Measurements from ENCODE around the gene ICAM5. TPM values are rescaled to one million over a fixed set of nuclear protein-coding genes. Genes with fewer than 3 reads are reported as not detected.

The ICAM5 gene
- total RNA-seq, 1 experiment from 2014 or later: 53.9 TPM

- peak; percentile 99 for TF ChIP-seq YY1 (IDR thresholded peaks at IDR 0.05; ENCODE audit: extremely low read depth, insufficient replicate concordance, low read depth, low read length)
These were observed 25.8 kb downstream of the ICAM5 start, which contains the start of gene FDX2 (continued) for GRCh38 chr19:10315335-10316214.

DNA sequence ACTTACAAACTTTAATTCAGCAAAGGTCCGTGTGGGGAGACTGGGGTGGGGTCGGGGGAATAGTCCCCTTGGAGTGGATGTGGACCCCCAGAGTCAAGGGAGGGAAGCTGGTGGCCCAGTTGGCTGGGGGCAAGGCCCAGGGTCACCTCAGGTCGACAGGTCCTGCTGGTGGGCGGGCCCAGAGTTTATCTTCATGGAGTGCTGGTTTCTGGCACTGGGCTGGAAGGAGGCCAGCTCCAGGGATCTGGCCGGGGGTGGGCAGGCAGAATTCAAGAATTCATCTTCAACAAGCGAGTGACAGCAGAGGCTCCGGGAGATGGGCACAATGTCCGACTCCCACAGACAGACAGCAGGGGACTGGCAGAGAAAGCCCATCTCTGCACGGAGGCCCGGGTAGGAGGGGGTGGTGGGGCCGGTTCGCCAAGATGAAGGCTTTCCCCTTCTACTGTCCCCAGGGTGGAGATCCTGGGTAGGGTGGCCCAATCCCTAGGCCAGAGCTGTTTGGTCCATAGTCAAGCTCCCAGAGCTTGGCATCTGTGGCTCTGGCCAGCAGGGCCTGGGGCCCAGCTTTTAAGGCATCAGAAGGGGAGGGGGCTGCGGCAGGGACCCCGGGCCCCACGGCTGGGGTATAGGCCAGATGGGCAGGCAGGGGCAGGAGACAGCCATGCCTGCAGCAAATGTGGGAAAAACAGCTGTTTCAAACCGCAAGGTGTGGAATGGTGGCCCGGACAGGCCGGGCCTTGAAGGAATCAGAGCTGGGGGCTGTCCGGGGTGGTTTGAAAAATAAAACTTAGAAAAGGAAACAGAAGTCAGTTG is 26.7 kb downstream of the ICAM5 start:
- H3K36me3 ChIP-seq (ENCODE audit: control insufficient read depth in 1 of 2, insufficient read depth in 2 of 2, low read length in 2 of 2): peaks cover 12 to 14% of the 10 kb centered on the region in 2 experiments; a peak in 3 of 4 replicates
- ATAC-seq (no peak; the same call in 1 of the 2 replicates), DNase-seq (ENCODE audit: low read depth, low spot score) (no peak)
- intact Hi-C loops (cut with micrococcal nuclease): no loop called here
- TF ChIP-seq SP1 (IDR thresholded peaks at IDR 0.05; ENCODE audit: low read depth) (no peak), POLR2A (IDR thresholded peaks at IDR 0.05; ENCODE audit: borderline replicate concordance, extremely low read depth, insufficient read depth, insufficient read length) (no peak), EZH2phosphoT487 (IDR thresholded peaks at IDR 0.05; ENCODE audit: borderline replicate concordance) (no peak), CBX3 (IDR thresholded peaks at IDR 0.05; ENCODE audit: low read depth) (no peak), POLR2AphosphoS5 (IDR thresholded peaks at IDR 0.05; ENCODE audit: low read depth, low read length) (no peak), EZH2 (IDR thresholded peaks at IDR 0.05) (no peak), ZNF274 (IDR thresholded peaks at IDR 0.05; ENCODE audit: low read depth, low read length) (no peak), TCF7L2 (IDR thresholded peaks at IDR 0.05; ENCODE audit: borderline replicate concordance, extremely low read depth, insufficient read depth, insufficient read length) (no peak), YY1 (IDR thresholded peaks at IDR 0.05; ENCODE audit: extremely low read depth, insufficient replicate concordance, low read depth, low read length) (no peak), EGR1 (IDR thresholded peaks at IDR 0.05; ENCODE audit: low read depth) (no peak), SRF (IDR thresholded peaks at IDR 0.05; ENCODE audit: low read depth) (no peak)
- TF ChIP-seq, protein P1, sequence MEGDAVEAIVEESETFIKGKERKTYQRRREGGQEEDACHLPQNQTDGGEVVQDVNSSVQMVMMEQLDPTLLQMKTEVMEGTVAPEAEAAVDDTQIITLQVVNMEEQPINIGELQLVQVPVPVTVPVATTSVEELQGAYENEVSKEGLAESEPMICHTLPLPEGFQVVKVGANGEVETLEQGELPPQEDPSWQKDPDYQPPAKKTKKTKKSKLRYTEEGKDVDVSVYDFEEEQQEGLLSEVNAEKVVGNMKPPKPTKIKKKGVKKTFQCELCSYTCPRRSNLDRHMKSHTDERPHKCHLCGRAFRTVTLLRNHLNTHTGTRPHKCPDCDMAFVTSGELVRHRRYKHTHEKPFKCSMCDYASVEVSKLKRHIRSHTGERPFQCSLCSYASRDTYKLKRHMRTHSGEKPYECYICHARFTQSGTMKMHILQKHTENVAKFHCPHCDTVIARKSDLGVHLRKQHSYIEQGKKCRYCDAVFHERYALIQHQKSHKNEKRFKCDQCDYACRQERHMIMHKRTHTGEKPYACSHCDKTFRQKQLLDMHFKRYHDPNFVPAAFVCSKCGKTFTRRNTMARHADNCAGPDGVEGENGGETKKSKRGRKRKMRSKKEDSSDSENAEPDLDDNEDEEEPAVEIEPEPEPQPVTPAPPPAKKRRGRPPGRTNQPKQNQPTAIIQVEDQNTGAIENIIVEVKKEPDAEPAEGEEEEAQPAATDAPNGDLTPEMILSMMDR (IDR thresholded peaks at IDR 0.05 in 2 of 3, conservative IDR thresholded peaks at IDR 0.05 in 1 of 3; ENCODE audit: borderline replicate concordance in 1 of 3, insufficient read depth in 1 of 3, low read depth in 2 of 3, low read length in 2 of 3): no peak
- peak overlapping the region; percentile 80 for H3K27ac ChIP-seq (ENCODE audit: low read depth, low read length)
- H3K79me2 ChIP-seq (ENCODE audit: insufficient read depth, low read length): 0 out of 2 replicates have a peak, but pooled peaks cover 4% of the 10 kb centered on the region
- H3K9me2 ChIP-seq (ENCODE audit: insufficient read depth): no peaks in the 10 kb centered on the region
- H3K9ac ChIP-seq (ENCODE audit: low read length): peak overlapping the region; percentile 82
- H3K4me2 ChIP-seq (ENCODE audit: low read length): peak overlapping the region; percentile 96
- CTCF ChIA-PET: no interaction called here
- H4K20me1 ChIP-seq (ENCODE audit: insufficient read depth): no peaks in the 10 kb centered on the region
- peaks cover 4 to 21% of the 10 kb centered on the region in 2 experiments; a peak in 3 of 4 replicates for H3K4me1 ChIP-seq (ENCODE audit: control insufficient read depth in 1 of 2, insufficient read depth in 2 of 2, low read length in 2 of 2)
- POLR2A ChIA-PET: no interaction called here
- RAD21 ChIA-PET (ENCODE audit: low non-redundant PET in 1 of 2, low total read pairs in 2 of 2, uncharacterized antibody in 2 of 2, unreplicated experiment in 2 of 2): no interaction called here
- no peaks in the 10 kb centered on the region for H3K9me3 ChIP-seq (ENCODE audit: control insufficient read depth in 1 of 2, insufficient read depth in 1 of 2, low read depth in 1 of 2, low read length in 2 of 2)
- H3K4me3 ChIP-seq (replicated peaks in 1 of 2; ENCODE audit: low read depth in 1 of 2, low read length in 2 of 2): peak overlapping the region; percentile 89 to 98
- H3K27me3 ChIP-seq (ENCODE audit: insufficient read depth, low read length): no peaks in the 10 kb centered on the region
- no peak overlapping the region for H2AFZ ChIP-seq (ENCODE audit: low read depth, low read length, poor library complexity, severe bottlenecking)
- TSS peak; percentile 33 for BruUV-seq (replicated peaks)

All from HCT116 (cell line).